H1 (cell line): Measurements from ENCODE around the gene PMM2. TPM values are rescaled to one million over a fixed set of nuclear protein-coding genes. Genes with fewer than 3 reads are reported as not detected.
"Not testable (repeated sequence)": the region's sequence is repeated elsewhere in the genome, so short reads cannot be mapped to it uniquely, and the experiment has no call there.

Source experiments
- CTCF ChIA-PET: fragments of 300-600 bp; sonication (Branson Sonifier 250); formaldehyde crosslinking; loops from one replicate; lab custom pipeline; 2021; ENCODE audit not compliant: partially characterized antibody; lab: Charles Lee
- POLR2A ChIA-PET: fragments of 300-600 bp; sonication (Branson Sonifier 250); formaldehyde crosslinking; loops from one replicate; lab custom pipeline; 2021; ENCODE audit warnings: inconsistent platforms; ENCODE audit not compliant: partially characterized antibody; lab: Charles Lee
- DNase-seq, 2 experiments: peaks; one replicate each; pipeline versions ENCODE4 v3.0.0 to v3.0.0-alpha.2; 2010 to 2022; ENCODE audit warnings: low spot score in 2 of 2, low read depth in 1 of 2, mixed read lengths in 1 of 2
- FAIRE-seq: peaks from 2 replicates; lab custom pipeline; 2011; peaks lifted over from hg19 to GRCh38; lab: Jason Lieb, UNC
- H2AFZ ChIP-seq: 2 replicates; pipeline ENCODE4 v1.8.1; 2012; ENCODE audit warnings: low read length, inconsistent platforms
- H2AK5ac ChIP-seq: 2 replicates; pipeline ENCODE4 v1.6.1; 2013; ENCODE audit warnings: low read depth, low read length
- H2BK120ac ChIP-seq: replicated peaks from 2 replicates; pipeline ENCODE3; 2013; ENCODE audit warnings: low read depth, low read length, inconsistent platforms
- H2BK12ac ChIP-seq: 2 replicates; pipeline ENCODE4 v1.6.1; 2013; ENCODE audit warnings: low read depth, low read length
- H2BK15ac ChIP-seq: 2 replicates; pipeline ENCODE4 v1.6.1; 2013; ENCODE audit warnings: low read length
- H2BK20ac ChIP-seq: 2 replicates; pipeline ENCODE4 v1.6.1; 2013; ENCODE audit warnings: low read length
- H2BK5ac ChIP-seq: 2 replicates; pipeline ENCODE4 v1.6.1; 2013; ENCODE audit warnings: low read depth, low read length
- H3K14ac ChIP-seq: 2 replicates; pipeline ENCODE4 v1.6.1; 2013; ENCODE audit warnings: inconsistent platforms; ENCODE audit not compliant: insufficient read length
- H3K18ac ChIP-seq: 2 replicates; pipeline ENCODE4 v1.6.1; 2013; ENCODE audit warnings: low read length; ENCODE audit errors: extremely low read depth
- H3K23ac ChIP-seq: 2 replicates; pipeline ENCODE4 v1.6.1; 2013; ENCODE audit warnings: inconsistent platforms; ENCODE audit not compliant: insufficient read length
- H3K23me2 ChIP-seq: 2 replicates; pipeline ENCODE4 v1.6.1; 2013; ENCODE audit warnings: low read depth, low read length
- H3K27ac ChIP-seq: 2 replicates; pipeline ENCODE4 v1.6.1; 2011; ENCODE audit warnings: low read depth, low read length, inconsistent platforms
- H3K27me3 ChIP-seq, 4 experiments: replicated peaks in 1 of 4; 1 replicate in 1 of 4; 2 replicates in 3 of 4; pipeline versions ENCODE4 v1.6.1 to v1.8.1; 2011 to 2013; ENCODE audit warnings: low read length in 3 of 4, mild to moderate bottlenecking in 3 of 4, inconsistent platforms in 2 of 4, mixed read lengths in 2 of 4, moderate library complexity in 1 of 4; ENCODE audit not compliant: control insufficient read depth in 3 of 4, insufficient read depth in 3 of 4; ENCODE audit errors: extremely low read depth in 1 of 4
- H3K36me3 ChIP-seq, 4 experiments: 2 replicates each; pipeline versions ENCODE4 v1.6.1 to v1.8.1; 2011 to 2013; ENCODE audit warnings: mild to moderate bottlenecking in 4 of 4, low read length in 3 of 4, moderate library complexity in 2 of 4, control low read depth in 1 of 4, inconsistent platforms in 1 of 4; ENCODE audit not compliant: insufficient read depth in 4 of 4, control insufficient read depth in 2 of 4
- H3K4ac ChIP-seq: replicated peaks from 2 replicates; pipeline ENCODE3; 2013; ENCODE audit warnings: low read length, low read depth, mixed read lengths, inconsistent platforms; ENCODE audit not compliant: insufficient read length
- H3K4me1 ChIP-seq, 4 experiments: replicated peaks in 1 of 4; 1 replicate in 1 of 4; 2 replicates in 3 of 4; pipeline versions ENCODE4 v1.6.1 to v1.8.1; 2011 to 2013; ENCODE audit warnings: low read length in 3 of 4, inconsistent platforms in 2 of 4, mixed read lengths in 1 of 4; ENCODE audit not compliant: insufficient read depth in 4 of 4, control insufficient read depth in 3 of 4
- H3K4me2 ChIP-seq, 2 experiments: 2 replicates each; pipeline versions ENCODE4 v1.6.1 to v1.8.1; 2011 to 2013; ENCODE audit warnings: low read depth in 2 of 2, low read length in 2 of 2, control low read depth in 1 of 2, inconsistent platforms in 1 of 2, mild to moderate bottlenecking in 1 of 2; ENCODE audit not compliant: insufficient read depth in 1 of 2
- H3K4me3 ChIP-seq, 4 experiments: fragments of 200-600, 300-600 bp in 1 of 4; sonication (generic), shearing (Covaris generic), sonication (Bioruptor Twin) in 1 of 4; 2 replicates each; pipeline versions ENCODE4 v1.5.1 to v1.8.1; 2011 to 2016; ENCODE audit warnings: low read length in 4 of 4, low read depth in 3 of 4, control low read depth in 2 of 4, inconsistent platforms in 2 of 4, mild to moderate bottlenecking in 2 of 4, mixed read lengths in 1 of 4, moderate library complexity in 1 of 4; ENCODE audit not compliant: insufficient read depth in 2 of 4; ENCODE audit errors: extremely low read depth in 1 of 4
- H3K56ac ChIP-seq: replicated peaks from 2 replicates; pipeline ENCODE3; 2013; ENCODE audit warnings: low read depth, mild to moderate bottlenecking, mixed read lengths, low read length, inconsistent platforms; ENCODE audit not compliant: insufficient read length
- H3K79me1 ChIP-seq: 2 replicates; pipeline ENCODE4 v1.6.1; 2013; ENCODE audit warnings: low read depth, low read length, control low read depth
- H3K79me2 ChIP-seq, 2 experiments: 2 replicates each; pipeline versions ENCODE4 v1.6.1 to v1.8.1; 2012 to 2013; ENCODE audit warnings: low read length in 2 of 2, mild to moderate bottlenecking in 2 of 2, inconsistent platforms in 1 of 2; ENCODE audit not compliant: insufficient read depth in 2 of 2, control insufficient read depth in 1 of 2
- H3K9ac ChIP-seq, 4 experiments: replicated peaks in 1 of 4; 1 replicate in 1 of 4; 2 replicates in 3 of 4; pipeline versions ENCODE4 v1.6.1 to v1.8.1; 2011 to 2013; ENCODE audit warnings: low read depth in 3 of 4, low read length in 3 of 4, control low read depth in 2 of 4, mild to moderate bottlenecking in 2 of 4, moderate library complexity in 2 of 4, inconsistent platforms in 1 of 4; ENCODE audit errors: extremely low read depth in 1 of 4
- H3K9me3 ChIP-seq, 2 experiments: 2 replicates each; pipeline versions ENCODE4 v1.6.1 to v1.8.1; 2012 to 2013; ENCODE audit warnings: mild to moderate bottlenecking in 2 of 2, moderate library complexity in 2 of 2, control low read depth in 1 of 2, inconsistent platforms in 1 of 2, low read depth in 1 of 2, low read length in 1 of 2, mixed read lengths in 1 of 2; ENCODE audit not compliant: insufficient read depth in 2 of 2
- H4K20me1 ChIP-seq, 2 experiments: replicated peaks in 1 of 2; 2 replicates each; pipeline versions ENCODE3 to v1.8.1; 2011 to 2013; ENCODE audit warnings: inconsistent platforms in 2 of 2, low read length in 2 of 2, mild to moderate bottlenecking in 1 of 2; ENCODE audit not compliant: insufficient read depth in 2 of 2, control insufficient read depth in 1 of 2
- H4K5ac ChIP-seq: 2 replicates; pipeline ENCODE4 v1.6.1; 2013; ENCODE audit warnings: low read length, low read depth, mixed read lengths, inconsistent platforms; ENCODE audit not compliant: insufficient read length
- H4K8ac ChIP-seq: 2 replicates; pipeline ENCODE4 v1.8.0; 2013; ENCODE audit warnings: mild to moderate bottlenecking, moderate library complexity, low read length, inconsistent platforms; ENCODE audit not compliant: insufficient read depth; ENCODE audit errors: extremely low read depth
- H4K91ac ChIP-seq: replicated peaks from 2 replicates; pipeline ENCODE3; 2013; ENCODE audit warnings: low read length, mixed read lengths, inconsistent platforms; ENCODE audit not compliant: insufficient read length
- TCF12 ChIP-seq: IDR thresholded peaks from 2 replicates; pipeline ENCODE4 v1.6.1; 2011; ENCODE audit warnings: low read depth, mild to moderate bottlenecking, low read length
- WGBS, 2 experiments: shearing (Covaris generic) in 1 of 2; methylation state at CpG; one replicate each; pipeline versions ENCODE4 v1.1.6 to v1.1.7; 2013 to 2015; ENCODE audit warnings: low lambda C conversion rate in 2 of 2, mixed read lengths in 2 of 2, inconsistent platforms in 1 of 2, low coverage in 1 of 2, missing lambda C conversion rate in 1 of 2; ENCODE audit not compliant: insufficient replicate concordance in 2 of 2, insufficient coverage in 1 of 2, insufficient read length in 1 of 2; ENCODE audit errors: extremely low coverage in 1 of 2, missing lambda C conversion rate in 1 of 2; 5-methylcytosine and 5-hydroxymethylcytosine counted together
- polyA plus RNA-seq, 7 experiments: library from polyadenylated mRNA; depleted of rRNA in 3 of 7; stranded (reverse) in 5 of 7; unstranded in 2 of 7; fragments of >200 nt in 5 of 7; fragments of 200-250 nt in 2 of 7; gene quantifications; 1 replicate in 5 of 7; 2 replicates in 1 of 7; 4 replicates in 1 of 7; pipeline versions ENCODE4 v1.2.1 to v1.2.3, GENCODE V29; 2011 to 2013; ENCODE audit warnings: missing spikeins in 2 of 7, mixed read lengths in 2 of 7
- total RNA-seq: library from RNA; stranded (reverse); fragmentation: NEBNext Ultra II Directional; extraction: Animal tissue kit (Norgen Biotek cat#: 25700); gene quantifications from 2 replicates; pipeline ENCODE4 v1.2.1, GENCODE V29; 2021

Gene PMM2
- total and polyA plus RNA-seq, 2 of the 8 experiments (the other 6 are each of a cell fraction or from before 2014, with no cell fraction given) = 26.2 to 49.4 TPM

DNA sequence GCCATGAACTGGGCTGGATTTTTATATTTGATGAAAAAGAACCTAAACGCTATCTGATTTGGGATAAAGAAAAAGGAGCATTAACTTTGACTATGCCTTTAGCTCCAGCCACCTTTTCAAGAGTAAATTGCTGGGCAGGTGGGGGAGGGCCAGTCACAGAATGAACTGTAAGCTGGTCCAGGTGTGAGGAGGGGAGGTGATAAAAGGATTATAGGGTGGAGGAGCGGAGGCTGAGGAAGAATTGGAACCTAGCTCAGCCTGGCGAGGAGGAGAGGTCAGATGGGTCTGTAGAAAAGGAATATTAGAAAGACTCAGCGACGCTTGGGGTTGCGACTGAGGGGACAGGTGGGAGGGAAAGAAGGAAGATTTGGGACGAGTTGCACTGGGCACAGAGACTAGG, 39.2 kb downstream of the PMM2 start:
- H4K20me1 ChIP-seq, H2BK15ac ChIP-seq, H3K9me3 ChIP-seq, H3K36me3 ChIP-seq, H3K14ac ChIP-seq, H2BK5ac ChIP-seq, H2BK120ac ChIP-seq, H4K91ac ChIP-seq, H3K27ac ChIP-seq, H3K4me3 ChIP-seq, DNase-seq, H3K23ac ChIP-seq, H3K4ac ChIP-seq, H3K23me2 ChIP-seq, H3K9ac ChIP-seq, H3K79me1 ChIP-seq, H2BK20ac ChIP-seq, H3K18ac ChIP-seq, CTCF ChIA-PET, H2BK12ac ChIP-seq, H3K56ac ChIP-seq, H3K27me3 ChIP-seq, FAIRE-seq, H3K4me2 ChIP-seq, H4K5ac ChIP-seq, H2AK5ac ChIP-seq, H2AFZ ChIP-seq, H4K8ac ChIP-seq: not testable (repeated sequence)
- POLR2A ChIA-PET = interaction anchor here (2.0 to 2.4 kb wide), 2 partner anchors 12 to 28 kb away, joined by 4 to 8 read pairs; no protein-coding TSS in a partner anchor
- 51% methylated on average over 6 of the region's 7 CpGs; no CpG with 5 or more reads in 1 of the 2 experiments for WGBS, 2 experiments
- Histone ChIP-seq H3K4me1 (peaks cover 8 to 15% (median 13%) of the 10 kb centered on the region in 4 experiments), H3K79me2 (peaks cover 0 to 25% of the 10 kb centered on the region in 2 experiments; a peak in 2 of 4 replicates)
- TF ChIP-seq TCF12 = 0 out of 2 replicates have a peak, but pooled peaks have one; percentile 14

DNA sequence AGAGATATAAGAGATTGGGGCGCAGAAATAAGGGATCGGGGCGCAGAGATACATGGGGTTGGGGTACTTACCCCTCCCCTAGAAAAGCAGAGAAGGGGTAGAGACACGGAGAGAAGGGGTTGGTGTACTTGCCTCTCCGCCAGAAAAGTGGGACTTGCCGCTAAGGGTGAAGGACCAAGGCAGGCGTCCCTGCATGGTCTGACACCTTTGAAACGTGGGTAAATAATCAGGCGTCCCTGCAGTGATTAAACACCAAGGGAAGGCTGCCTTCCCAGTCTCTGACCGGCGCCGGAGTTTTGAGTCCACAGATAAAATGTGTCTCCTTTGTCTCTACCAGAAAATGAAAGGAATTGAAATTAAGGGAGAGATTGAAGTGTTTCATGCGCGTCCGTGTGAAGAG, 40.0 kb downstream of the PMM2 start:
- H2BK12ac ChIP-seq, H2BK20ac ChIP-seq, H3K4me3 ChIP-seq, CTCF ChIA-PET, H2BK5ac ChIP-seq, H3K9me3 ChIP-seq, H4K8ac ChIP-seq, H2BK120ac ChIP-seq, H3K36me3 ChIP-seq, H3K27ac ChIP-seq, DNase-seq, H4K91ac ChIP-seq, H3K23me2 ChIP-seq, H3K18ac ChIP-seq, H4K20me1 ChIP-seq, H3K14ac ChIP-seq, FAIRE-seq, H3K4me2 ChIP-seq, H3K9ac ChIP-seq, H2AK5ac ChIP-seq, H3K27me3 ChIP-seq, H3K23ac ChIP-seq, H2AFZ ChIP-seq, H3K4ac ChIP-seq, H4K5ac ChIP-seq, H3K56ac ChIP-seq, H2BK15ac ChIP-seq, H3K79me1 ChIP-seq: not testable (repeated sequence)
- Histone ChIP-seq H3K79me2 (peaks cover 0 to 25% of the 10 kb centered on the region in 2 experiments; a peak in 2 of 4 replicates), H3K4me1 (peaks cover 3 to 11% (median 8%) of the 10 kb centered on the region in 4 experiments)
- POLR2A ChIA-PET = interaction anchor here (0.6 to 2.4 kb wide), 4 partner anchors 9 to 27 kb away, joined by 3 to 8 read pairs (median 6); no protein-coding TSS in a partner anchor
- 89% methylated on average over 15 of the region's 15 CpGs; no CpG with 5 or more reads in 1 of the 2 experiments for WGBS, 2 experiments
